GM18505 (cell line): ENCODE measurements around the gene GALNT2.

ENCODE experiments used
- ATAC-seq: cut with Tn5 transposase; IDR thresholded peaks from one replicate; pipeline ENCODE4 v1.9.1; 2021; ENCODE audit not compliant: unreplicated experiment
- POLR2A ChIP-seq: IDR thresholded peaks from 4 replicates; pipeline ENCODE4 v1.6.1; 2011; ENCODE audit warnings: borderline replicate concordance; ENCODE audit not compliant: insufficient read depth, insufficient read length; ENCODE audit errors: extremely low read depth

GALNT2 gene

DNA sequence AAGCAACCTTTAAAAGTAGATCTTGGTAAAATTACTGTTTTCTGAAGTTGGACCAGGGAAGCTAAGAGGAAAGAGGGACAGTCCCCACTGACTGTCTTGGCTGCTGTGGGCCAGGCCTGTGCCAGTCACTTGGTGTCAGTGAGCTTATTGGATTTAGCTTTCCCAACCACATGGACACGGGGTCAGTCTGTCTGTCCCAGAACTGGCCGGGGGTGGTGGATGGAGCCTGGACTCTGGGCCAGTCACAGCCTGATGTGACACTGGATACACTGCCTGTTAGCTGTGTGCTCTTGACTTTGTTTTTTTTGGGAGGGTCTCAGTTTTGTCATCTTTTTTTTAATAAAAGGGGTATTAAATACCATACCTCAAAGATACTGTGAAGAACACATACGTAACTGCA, 96.7 kb downstream of the GALNT2 start:
- ATAC-seq, result no peak
- TF ChIP-seq POLR2A, result no peak

DNA sequence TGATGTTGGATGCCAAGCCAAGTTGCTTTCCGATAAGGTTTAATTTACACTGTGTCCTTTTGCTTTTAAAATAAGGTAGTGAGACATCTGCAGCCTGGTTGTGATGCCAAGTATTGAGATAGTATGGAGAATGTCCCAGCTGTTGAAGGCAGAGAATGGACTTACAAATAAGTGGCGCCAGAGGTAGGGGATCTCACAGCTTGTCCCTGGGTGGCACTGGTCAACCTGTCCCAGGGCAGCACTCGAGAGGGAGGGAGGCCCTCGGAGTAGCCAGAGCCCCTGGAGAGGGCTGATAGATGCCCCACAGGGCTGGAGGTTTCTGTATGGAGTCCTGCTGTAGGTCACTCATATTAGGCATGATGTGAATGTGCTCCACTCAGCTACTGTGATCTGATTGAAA, 98.5 kb downstream of the GALNT2 start:
- no peak for TF ChIP-seq POLR2A
- no peak for ATAC-seq

DNA sequence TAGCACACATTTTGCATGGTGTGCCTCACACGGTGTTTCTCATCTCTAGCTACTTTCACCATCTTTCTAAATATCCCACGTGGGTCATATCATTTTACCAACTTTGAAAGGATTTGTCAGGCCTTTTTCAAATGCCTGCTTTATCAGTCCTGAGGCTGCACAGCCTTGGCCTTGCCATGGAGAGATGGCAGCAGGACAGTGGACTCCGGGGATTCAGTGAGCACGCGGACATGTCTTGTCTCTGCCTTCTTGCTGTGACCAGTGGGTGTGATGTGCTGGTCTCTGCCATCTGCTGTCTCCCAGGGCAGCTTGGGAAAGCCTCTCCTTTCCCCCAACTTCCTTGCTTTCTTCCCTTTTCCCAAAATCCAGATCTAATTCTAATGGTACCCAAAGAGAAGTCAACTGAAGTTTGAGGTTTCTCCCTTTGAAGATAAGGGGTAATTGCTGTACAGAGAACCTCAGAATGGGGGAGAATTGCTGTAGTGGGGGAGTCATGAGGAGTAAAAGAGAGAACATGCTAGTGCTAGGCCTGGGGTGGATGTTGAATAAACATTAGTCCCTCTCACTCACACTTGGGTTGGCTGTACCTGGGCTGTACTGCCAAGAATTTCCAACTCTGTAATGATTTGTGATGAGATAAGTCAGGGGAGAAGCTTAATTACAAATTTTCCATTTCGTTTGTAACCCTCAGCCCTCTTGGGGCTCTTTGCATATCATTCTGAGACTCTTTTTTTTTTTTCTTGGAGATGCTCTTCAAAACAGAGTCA, 99.5 kb downstream of the GALNT2 start:
- TF ChIP-seq POLR2A, result no peak
- ATAC-seq, result no peak

DNA sequence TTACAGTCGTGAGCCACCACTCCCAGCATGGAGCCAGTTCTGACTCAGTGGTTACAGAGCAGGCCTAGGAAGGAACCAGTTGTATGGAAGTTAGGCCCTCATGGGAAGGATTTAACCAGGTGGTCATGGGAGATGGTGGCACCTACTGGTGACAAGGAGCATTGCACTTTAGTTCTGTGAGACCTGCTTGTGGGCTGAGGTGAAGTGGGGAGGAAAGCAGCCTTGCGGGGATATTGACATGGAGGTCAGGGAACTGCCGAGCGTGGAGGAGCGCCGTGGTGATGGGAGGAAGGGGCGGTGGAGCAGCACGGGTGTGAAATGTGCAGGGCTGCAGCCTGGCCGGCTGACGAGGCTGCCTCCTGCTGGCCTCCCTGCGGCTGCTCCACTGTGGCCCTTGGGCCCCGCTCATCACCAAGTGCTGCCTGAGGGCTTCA, 100.4 kb downstream of the GALNT2 start:
- TF ChIP-seq POLR2A, result no peak
- no peak for ATAC-seq

DNA sequence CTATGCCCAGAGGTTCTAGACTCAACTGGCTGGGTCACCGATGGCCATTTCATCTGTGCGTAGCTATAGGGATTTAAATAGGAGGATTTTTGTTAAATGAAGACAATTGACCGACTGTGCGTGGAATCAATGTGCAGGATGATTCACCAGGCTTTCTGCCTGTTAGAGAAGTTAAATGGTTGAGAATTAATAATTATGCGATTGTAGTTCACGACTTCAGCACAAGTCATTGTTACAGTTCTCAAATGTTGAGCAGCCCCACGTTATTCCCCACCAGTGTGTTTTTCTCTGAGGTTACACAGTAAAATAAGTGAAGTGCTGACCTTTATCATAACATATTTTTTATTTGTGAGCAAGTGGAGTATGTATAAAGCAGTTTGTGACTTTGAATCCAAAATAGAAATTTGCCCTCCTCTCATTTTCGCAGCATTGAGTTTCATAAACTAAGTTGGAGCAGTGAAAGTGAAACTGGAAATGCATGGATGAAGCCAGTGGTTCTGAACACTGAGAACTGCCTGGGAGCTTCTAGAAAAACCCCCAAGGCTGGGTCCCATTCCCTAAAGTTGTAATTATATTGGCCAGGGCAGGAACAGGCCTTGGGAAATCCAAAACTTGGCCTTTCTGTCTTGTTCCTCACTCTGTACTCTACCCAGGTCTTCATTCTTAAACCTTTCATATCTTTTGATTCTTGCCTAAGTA, 102.6 kb downstream of the GALNT2 start:
- ATAC-seq, result no peak

DNA sequence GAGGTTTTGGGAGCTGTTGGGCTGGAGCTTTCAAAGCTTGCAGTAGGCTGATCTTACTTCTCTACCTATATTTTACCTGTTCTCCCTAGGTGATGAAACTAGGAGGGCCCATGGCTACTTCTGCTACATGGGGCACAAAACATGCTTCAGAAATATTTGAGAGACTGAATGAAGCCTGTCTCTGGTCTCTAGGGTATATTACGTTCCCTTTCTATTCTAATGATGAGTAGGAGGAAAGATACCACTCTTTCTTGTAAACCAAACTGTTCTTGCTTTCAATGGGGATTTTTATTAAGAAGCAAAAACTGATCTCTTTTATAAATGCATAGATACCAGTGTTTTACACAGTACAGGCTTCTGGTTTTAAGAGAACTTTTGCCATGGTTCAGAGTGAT, 103.1 kb downstream of the GALNT2 start:
- ATAC-seq, result no peak
- no peak for TF ChIP-seq POLR2A

More for the DNA sequence above, 102.6 kb downstream of the GALNT2 start:
- TF ChIP-seq POLR2A, result no peak

DNA sequence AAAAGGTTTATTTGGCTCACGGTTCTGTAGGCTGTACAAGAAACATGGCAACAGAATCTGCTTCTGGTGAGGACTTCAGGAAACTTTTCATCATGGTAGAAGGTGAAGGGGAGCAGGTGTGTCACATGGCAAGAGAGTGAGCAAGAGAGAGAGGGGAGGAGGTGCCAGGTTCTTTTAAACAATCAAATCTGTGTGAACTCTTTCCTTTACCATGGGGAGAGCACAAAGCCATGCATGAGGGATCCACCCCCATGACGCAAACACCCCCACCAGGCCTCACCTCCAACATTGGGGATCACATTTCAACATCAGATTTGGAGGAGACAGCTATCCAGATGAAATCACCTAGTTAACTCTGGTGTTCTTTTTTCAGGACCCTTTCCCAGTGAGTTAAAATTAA, 103.6 kb downstream of the GALNT2 start:
- TF ChIP-seq POLR2A, result no peak
- ATAC-seq, result no peak

DNA sequence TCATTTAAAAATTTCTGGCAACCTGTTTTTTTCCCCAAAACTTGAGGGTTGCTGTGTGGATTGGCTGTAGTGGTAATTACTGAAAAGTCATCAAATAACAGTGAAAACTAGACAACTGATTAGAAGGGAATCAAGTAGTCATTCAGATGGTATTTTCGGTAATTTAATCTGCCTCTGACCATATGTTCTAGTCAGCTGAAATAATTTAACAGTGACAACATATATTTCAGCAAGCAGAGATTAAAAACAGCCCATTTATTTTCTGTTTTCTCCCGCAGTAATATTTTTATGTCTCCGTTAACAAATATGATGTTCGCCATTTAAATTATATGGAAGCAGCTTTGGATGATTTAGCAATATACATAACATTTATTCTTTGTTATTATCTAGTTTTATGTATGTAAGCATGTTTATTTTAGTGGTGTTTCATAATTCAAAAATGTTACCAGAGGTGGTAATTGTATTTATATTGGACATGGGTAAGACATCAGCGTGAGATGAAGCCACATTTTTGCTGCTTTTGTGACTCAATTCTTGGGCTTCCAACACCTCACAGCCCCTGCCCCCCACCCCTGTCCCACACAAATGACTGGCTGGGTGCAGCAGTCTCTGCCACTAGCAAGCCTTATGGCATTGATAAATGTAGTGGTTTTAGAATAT, 104.4 kb downstream of the GALNT2 start:
- no peak for ATAC-seq
- no peak for TF ChIP-seq POLR2A

DNA sequence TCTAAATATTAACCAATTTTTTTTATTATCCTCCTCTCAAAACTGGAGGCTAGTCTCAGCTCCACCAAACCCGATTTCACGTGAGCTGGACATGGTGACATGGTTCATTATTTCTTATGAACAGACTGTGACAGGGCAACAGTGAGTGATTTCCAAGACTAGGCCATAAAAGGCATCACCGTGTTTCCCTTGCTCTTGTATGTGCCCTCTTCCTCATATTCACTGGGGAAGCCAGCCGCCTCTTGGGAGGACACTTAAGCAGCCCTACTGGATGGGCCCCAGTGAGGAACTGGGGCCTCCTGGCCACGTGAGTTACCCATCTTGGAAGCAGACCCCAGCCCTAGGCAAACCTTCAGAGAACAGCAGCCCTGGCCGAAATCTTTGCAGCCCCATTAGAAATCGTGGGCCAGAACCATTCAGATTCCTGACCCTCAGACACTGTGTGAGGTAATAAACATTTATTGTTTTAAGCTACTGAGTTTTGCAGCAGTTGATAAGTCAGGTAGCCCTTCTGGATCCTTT, 105.0 kb downstream of the GALNT2 start:
- no peak for ATAC-seq
- no peak for TF ChIP-seq POLR2A

DNA sequence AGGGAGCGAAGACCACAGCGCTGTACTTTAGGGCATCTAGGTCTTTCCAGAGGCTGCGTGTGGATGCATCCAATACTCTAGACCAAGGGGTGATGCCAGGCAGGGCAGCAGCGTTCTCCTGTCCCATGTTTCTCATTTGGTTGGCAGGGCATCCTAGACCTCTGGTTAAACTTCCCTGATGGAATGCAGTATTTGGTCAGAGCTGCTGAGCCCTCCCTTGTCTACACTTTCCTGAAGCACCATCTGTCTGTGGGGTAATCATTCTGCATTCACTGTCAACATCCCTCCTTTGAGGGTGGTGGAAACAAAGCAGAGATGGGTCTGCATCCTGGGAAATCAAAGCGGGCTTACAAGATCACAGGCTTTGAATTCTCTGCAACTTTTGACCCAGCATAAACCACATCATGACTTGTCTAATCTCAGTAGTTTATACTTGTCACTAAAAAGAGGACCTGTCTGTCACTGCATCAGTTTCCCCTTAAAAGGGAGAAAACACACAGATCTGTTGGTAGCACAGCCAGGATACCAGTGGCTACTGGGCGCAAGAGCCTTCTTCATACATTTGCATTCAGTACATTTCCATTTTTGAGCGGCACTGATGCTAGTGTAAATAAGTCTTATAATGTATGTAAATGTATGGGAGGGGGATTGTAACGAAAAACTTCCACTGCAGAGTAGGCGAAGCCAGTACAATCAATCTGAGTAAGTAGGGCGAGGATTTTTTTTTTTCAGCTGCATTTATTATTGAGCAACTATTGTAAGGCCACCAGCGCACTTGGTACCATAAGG, 106.3 kb downstream of the GALNT2 start:
- TF ChIP-seq POLR2A, result no peak
- no peak for ATAC-seq

DNA sequence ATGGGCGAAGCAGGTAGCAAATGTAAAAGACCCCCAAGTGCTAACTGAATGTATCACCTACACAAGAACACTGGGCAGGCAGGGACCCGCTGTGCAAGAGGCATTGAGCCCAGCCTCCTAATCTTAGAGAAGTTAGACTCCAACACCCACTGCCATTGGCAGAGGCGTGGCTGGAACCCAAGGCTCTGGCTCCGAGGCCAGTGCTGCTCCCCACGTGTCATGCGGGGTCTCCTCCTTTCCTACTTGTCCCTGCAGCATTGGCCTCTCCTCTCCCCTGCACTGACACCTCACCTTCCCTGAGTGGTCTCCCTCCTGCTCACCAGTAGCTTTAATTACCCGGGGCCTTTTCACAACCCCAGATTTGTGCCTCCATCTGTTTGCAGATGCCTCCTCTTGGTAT, 107.0 kb downstream of the GALNT2 start:
- TF ChIP-seq POLR2A, result no peak
- ATAC-seq, result no peak

DNA sequence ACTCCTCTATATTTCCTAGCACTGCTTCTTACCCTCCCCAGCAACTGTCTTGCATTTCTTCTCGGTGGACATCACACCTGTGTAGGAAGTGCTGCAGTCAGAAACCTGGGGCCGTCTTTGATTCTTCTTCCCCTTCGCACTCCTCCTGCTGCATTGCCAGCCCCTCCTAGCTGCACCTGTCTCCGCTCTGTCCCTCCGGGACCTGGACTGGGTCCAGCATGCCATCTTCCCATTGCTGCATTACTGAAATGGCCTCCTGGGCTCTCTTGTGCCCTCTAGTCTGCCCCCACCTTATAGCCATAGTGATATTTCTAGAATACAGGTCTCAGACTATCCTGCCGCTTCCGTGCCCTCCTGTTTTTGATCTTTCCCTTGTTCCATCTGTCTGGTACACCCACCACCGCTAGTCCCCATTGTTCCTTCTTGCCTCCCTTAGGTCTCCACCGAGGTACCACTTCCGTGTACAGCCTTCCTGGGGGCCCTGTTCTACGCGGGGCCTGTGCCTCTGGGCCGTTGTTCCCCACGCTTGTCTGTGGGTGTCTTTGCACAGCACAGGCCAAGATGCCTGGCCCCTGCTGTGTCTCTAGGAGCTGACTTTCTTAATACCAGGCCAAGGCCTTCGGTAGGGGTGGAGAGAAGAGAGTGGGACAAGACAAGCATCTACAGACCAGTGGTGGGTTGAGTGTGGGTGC, 107.6 kb downstream of the GALNT2 start:
- no peak for ATAC-seq
- TF ChIP-seq POLR2A, result no peak

DNA sequence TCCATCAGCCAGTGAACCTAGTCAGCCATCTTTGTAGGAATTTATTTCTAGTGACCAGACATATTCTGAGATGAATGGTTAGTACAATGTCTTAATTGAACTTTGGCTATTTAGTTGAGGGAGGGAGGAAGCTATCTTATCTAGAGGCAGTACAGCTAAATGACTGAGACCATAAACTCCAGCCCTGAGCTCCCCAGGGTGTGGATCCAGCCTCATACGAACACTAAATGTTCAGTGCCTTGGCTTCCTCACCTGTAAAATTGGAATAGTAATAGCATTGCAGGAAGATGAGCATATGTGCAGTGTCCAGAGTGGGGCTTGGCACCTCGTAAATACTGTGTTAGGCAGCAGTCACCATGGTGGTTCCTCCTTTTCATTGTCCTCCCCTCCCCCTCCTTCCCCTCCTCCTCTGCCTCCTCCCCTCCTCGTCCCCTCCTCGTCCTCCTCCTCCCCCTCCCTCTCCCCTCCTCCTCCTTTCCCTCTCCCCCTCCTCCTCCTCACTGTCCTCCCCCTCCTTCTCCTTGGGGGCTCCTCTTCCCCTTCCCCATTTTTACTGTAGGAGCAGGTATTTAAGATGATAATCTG, 108.2 kb downstream of the GALNT2 start:
- no peak for TF ChIP-seq POLR2A
- no peak for ATAC-seq

DNA sequence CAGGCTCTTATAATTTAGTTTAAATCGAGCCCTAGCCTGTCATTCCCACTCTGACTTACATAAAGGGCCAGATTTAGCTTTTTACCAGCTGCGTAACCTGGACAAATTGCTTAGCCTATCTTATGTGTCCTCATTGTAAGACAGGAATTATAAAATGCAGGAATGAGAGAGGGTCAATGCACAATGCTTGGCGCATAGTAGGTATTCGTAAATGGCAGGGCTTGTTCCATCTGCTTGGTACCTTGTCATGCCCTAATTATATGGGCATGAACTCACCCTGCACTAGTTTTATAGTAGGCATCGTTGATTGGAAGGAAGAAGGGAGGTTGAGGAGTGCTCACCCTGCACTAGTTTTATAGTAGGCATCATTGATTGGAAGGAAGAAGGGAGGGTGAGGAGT, 108.8 kb downstream of the GALNT2 start:
- no peak for TF ChIP-seq POLR2A
- ATAC-seq, result no peak
